DND-41 (cell line): Measurements from ENCODE around the gene CENPS.

Source experiments
- ATAC-seq: fragments of 200-7000 bp; cut with Tn5 transposase; 3 replicates; pipeline ENCODE4 v1.9.1; 2021; ENCODE audit warnings: low read depth; ENCODE audit not compliant: insufficient read depth
- DNase-seq: peaks from one replicate; pipeline ENCODE4 v3.0.0-alpha.2; 2020
- H2AFZ ChIP-seq: 2 replicates; pipeline ENCODE4 v1.6.0; 2012; ENCODE audit warnings: low read depth, low read length
- H3K27ac ChIP-seq: 2 replicates; pipeline ENCODE4 v1.5.1; 2012; ENCODE audit warnings: low read length, inconsistent platforms
- H3K27me3 ChIP-seq: fragments of 200-600 bp; sonication (generic); 2 replicates; pipeline ENCODE4 v1.6.0; 2012; ENCODE audit warnings: low read length, mild to moderate bottlenecking, inconsistent platforms; ENCODE audit not compliant: insufficient read depth, poor library complexity
- H3K36me3 ChIP-seq: 2 replicates; pipeline ENCODE4 v1.5.1; 2012; ENCODE audit warnings: low read length, inconsistent platforms; ENCODE audit not compliant: insufficient read depth
- H3K4me1 ChIP-seq: 2 replicates; pipeline ENCODE4 v1.5.1; 2012; ENCODE audit warnings: mild to moderate bottlenecking, low read length; ENCODE audit not compliant: insufficient read depth
- H3K4me2 ChIP-seq: 2 replicates; pipeline ENCODE4 v1.6.0; 2012; ENCODE audit warnings: mild to moderate bottlenecking, moderate library complexity, low read length, inconsistent platforms; ENCODE audit not compliant: insufficient read depth
- H3K4me3 ChIP-seq, 2 experiments: fragments of 200-600 bp in 1 of 2; shearing (Covaris generic) in 1 of 2; 2 replicates each; pipeline ENCODE4 v1.5.1; 2012 to 2016; ENCODE audit warnings: inconsistent platforms in 2 of 2, low read length in 2 of 2, mild to moderate bottlenecking in 2 of 2, low read depth in 1 of 2, moderate library complexity in 1 of 2
- H3K79me2 ChIP-seq: 2 replicates; pipeline ENCODE4 v1.6.0; 2012; ENCODE audit warnings: low read length, inconsistent platforms; ENCODE audit not compliant: insufficient read depth
- H3K9ac ChIP-seq: 2 replicates; pipeline ENCODE4 v1.6.0; 2012; ENCODE audit warnings: low read depth, mild to moderate bottlenecking, inconsistent platforms, low read length, moderate library complexity
- H3K9me3 ChIP-seq: 2 replicates; pipeline ENCODE4 v1.5.1; 2012; ENCODE audit warnings: low read length, moderate library complexity, mild to moderate bottlenecking, inconsistent platforms; ENCODE audit not compliant: insufficient read depth, severe bottlenecking
- H4K20me1 ChIP-seq: 2 replicates; pipeline ENCODE4 v1.6.0; 2012; ENCODE audit warnings: low read length; ENCODE audit not compliant: insufficient read depth
- EZH2 ChIP-seq: IDR thresholded peaks from 3 replicates; pipeline ENCODE4 v1.6.1; 2012; ENCODE audit warnings: borderline replicate concordance, low read depth, mild to moderate bottlenecking, moderate library complexity, low read length, inconsistent platforms; ENCODE audit not compliant: severe bottlenecking
- TF ChIP-seq, protein P1 (sequence below): IDR thresholded peaks from 2 replicates; pipeline ENCODE4 v1.5.1; 2012; ENCODE audit warnings: borderline replicate concordance, low read length, moderate library complexity, mild to moderate bottlenecking; ENCODE audit not compliant: poor library complexity, severe bottlenecking; ENCODE audit errors: extremely low read depth

Gene CENPS

DNA sequence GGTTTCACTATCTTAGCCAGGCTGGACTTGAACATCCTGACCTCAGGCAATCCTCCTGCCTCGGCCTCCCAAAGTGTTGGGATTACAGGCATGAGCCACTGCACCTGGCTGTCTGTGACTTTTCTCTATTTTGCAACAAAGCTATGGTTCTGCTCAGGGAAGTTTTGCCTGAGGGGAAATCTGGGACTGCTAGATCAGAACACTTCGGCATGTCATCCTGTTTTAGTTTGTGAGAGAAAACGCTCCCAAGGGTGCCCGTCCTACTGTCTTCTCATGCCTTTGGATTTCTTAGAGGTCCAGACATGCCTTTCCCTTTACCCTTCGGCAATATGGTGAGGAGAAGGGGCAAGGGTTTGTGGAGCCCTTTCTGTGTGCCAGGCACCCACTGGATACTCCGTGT is 14.0 kb downstream of the CENPS start:
- Histone ChIP-seq H3K9ac (no peak overlapping the region), H3K27ac (no peak overlapping the region), H2AFZ (no peak overlapping the region), H3K4me3 (no peak overlapping the region), H3K79me2 (no peaks in the 10 kb centered on the region), H4K20me1 (no peaks in the 10 kb centered on the region), H3K4me2 (no peak overlapping the region), H3K9me3 (no peaks in the 10 kb centered on the region), H3K27me3 (no peaks in the 10 kb centered on the region), H3K4me1 (no peaks in the 10 kb centered on the region), H3K36me3 (peaks cover 17% of the 10 kb centered on the region)
- no peak for TF ChIP-seq EZH2
- TF ChIP-seq, protein P1, sequence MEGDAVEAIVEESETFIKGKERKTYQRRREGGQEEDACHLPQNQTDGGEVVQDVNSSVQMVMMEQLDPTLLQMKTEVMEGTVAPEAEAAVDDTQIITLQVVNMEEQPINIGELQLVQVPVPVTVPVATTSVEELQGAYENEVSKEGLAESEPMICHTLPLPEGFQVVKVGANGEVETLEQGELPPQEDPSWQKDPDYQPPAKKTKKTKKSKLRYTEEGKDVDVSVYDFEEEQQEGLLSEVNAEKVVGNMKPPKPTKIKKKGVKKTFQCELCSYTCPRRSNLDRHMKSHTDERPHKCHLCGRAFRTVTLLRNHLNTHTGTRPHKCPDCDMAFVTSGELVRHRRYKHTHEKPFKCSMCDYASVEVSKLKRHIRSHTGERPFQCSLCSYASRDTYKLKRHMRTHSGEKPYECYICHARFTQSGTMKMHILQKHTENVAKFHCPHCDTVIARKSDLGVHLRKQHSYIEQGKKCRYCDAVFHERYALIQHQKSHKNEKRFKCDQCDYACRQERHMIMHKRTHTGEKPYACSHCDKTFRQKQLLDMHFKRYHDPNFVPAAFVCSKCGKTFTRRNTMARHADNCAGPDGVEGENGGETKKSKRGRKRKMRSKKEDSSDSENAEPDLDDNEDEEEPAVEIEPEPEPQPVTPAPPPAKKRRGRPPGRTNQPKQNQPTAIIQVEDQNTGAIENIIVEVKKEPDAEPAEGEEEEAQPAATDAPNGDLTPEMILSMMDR = no peak
- ATAC-seq (no peak), DNase-seq (no peak)

DNA sequence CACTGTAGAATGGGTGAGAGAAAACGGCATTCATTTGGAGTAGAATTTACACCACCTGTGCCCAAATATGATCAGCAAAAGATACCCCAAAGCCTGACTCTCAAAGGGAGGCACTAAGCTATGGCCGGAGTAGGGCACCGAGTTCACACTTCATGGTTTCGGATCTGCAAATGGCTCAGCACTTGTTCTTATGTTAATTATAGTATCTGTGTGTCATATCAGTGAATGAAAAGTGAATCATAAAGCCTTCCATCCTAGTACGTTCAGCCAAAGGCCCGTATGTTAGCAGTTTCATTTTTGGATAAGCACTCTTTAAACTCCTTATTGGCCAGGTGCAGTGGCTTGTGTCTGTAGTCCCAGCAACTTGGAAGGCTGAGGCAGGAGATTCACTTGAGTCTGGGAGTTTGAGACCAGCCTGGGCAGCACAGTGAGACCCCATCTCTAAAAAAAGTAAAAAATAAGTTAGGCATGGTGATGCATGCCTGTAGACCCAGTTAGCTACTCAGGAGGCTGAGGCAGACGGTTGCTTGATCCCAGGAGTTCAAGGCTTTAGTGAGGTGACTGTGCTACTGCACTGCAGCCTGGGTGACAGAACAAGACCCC is 14.7 kb downstream of the CENPS start:
- Histone ChIP-seq H3K9me3 (no peaks in the 10 kb centered on the region), H3K36me3 (peaks cover 17% of the 10 kb centered on the region), H3K4me2 (no peak overlapping the region), H3K79me2 (no peaks in the 10 kb centered on the region), H3K27ac (no peak overlapping the region), H3K9ac (no peak overlapping the region), H3K4me3 (no peak overlapping the region), H3K27me3 (no peaks in the 10 kb centered on the region), H4K20me1 (no peaks in the 10 kb centered on the region), H3K4me1 (no peaks in the 10 kb centered on the region), H2AFZ (no peak overlapping the region)
- DNase-seq (no peak), ATAC-seq (no peak)
- TF ChIP-seq, protein P1 = no peak
- no peak for TF ChIP-seq EZH2

DNA sequence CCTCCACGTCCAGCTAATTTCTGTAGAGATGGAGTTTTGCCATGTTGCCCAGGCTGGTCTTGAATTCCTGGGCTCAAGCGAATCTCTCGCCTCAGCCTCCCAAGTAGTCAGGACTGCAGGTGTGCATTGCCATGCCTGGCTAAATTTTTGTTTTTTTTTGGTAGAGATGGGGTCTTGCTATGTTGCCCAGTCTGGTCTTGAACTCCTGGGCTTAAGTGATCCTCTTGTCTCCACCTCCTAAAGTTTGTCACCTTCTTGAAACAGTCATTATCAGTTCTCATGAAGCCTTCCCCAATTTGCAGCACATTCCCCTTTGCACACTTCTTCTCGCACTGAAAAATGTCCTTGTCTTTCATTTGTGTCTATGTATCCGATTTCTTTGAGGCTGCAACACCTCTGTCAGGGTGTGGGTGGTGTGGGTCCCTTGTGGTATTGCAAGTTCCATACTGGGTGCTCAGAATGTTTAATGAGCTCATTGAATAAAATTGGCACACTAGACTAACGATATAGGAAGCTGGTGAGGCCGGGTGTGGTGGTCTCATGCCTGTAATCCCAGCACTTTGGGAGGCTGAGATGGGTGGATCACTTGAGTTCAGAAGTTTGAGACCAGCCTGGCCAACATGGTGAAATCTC is 16.7 kb downstream of the CENPS start:
- H3K4me2 ChIP-seq = no peak overlapping the region
- H3K79me2 ChIP-seq = no peaks in the 10 kb centered on the region
- no peaks in the 10 kb centered on the region for H3K4me1 ChIP-seq
- H3K4me3 ChIP-seq = no peak overlapping the region
- no peak overlapping the region for H3K27ac ChIP-seq
- DNase-seq = no peak
- no peak for ATAC-seq
- peaks cover 7% of the 10 kb centered on the region for H3K36me3 ChIP-seq
- H4K20me1 ChIP-seq = no peaks in the 10 kb centered on the region
- no peak overlapping the region for H2AFZ ChIP-seq
- no peaks in the 10 kb centered on the region for H3K27me3 ChIP-seq
- no peak overlapping the region for H3K9ac ChIP-seq
- H3K9me3 ChIP-seq = no peaks in the 10 kb centered on the region
- TF ChIP-seq, protein P1 = no peak
- TF ChIP-seq EZH2 = no peak
